Heart left ventricle (tissue), 16 donors: ENCODE measurements around the gene SLFN12L. TPM values are rescaled to one million over a fixed set of nuclear protein-coding genes. Genes with fewer than 3 reads are reported as not detected.

Source experiments
- ATAC-seq, 4 donors: fragments of 200-7000 bp; cut with Tn5 transposase; one replicate each; pipeline ENCODE4 v1.9.1; 2020 to 2022; ENCODE audit warnings: moderate library complexity in 4 of 4, mild to moderate bottlenecking in 3 of 4, moderate number of reproducible peaks in 1 of 4
- DNase-seq, 5 donors: peaks; one replicate each; pipeline ENCODE4 v3.0.0-alpha.2; 2020
- H3K27ac ChIP-seq, 12 donors: fragments of 200-600 bp; sonication (generic) in 4 of 12; one replicate each; pipeline versions ENCODE4 v1.5.0 to v1.8.0; 2016 to 2022; ENCODE audit warnings: mild to moderate bottlenecking in 2 of 12
- H3K27me3 ChIP-seq, 9 donors: fragments of 200-600 bp; sonication (generic) in 2 of 9; one replicate each; pipeline versions ENCODE4 v1.5.1 to v1.8.0; 2016 to 2022; ENCODE audit warnings: mild to moderate bottlenecking in 3 of 9
- H3K36me3 ChIP-seq, 9 donors: fragments of 200-600 bp; sonication (generic) in 2 of 9; one replicate each; pipeline versions ENCODE4 v1.5.0 to v1.8.0; 2018 to 2022; ENCODE audit warnings: mild to moderate bottlenecking in 2 of 9
- H3K4me1 ChIP-seq, 12 donors: fragments of 200-600 bp; sonication (generic) in 4 of 12; one replicate each; pipeline versions ENCODE4 v1.5.0 to v1.8.0; 2016 to 2022; ENCODE audit warnings: mild to moderate bottlenecking in 3 of 12
- H3K4me3 ChIP-seq, 12 donors: fragments of 200-600 bp; sonication (generic) in 4 of 12; one replicate each; pipeline versions ENCODE4 v1.5.0 to v1.8.0; 2017 to 2022; ENCODE audit warnings: mild to moderate bottlenecking in 9 of 12, moderate library complexity in 4 of 12
- H3K9me3 ChIP-seq, 12 donors: fragments of 200-600 bp; sonication (generic) in 4 of 12; one replicate each; pipeline versions ENCODE4 v1.5.0 to v1.8.0; 2016 to 2022; ENCODE audit warnings: mild to moderate bottlenecking in 1 of 12
- POLR2A ChIP-seq, 2 donors: fragments of 450-650 bp; IDR thresholded peaks; one replicate each; pipeline ENCODE4 v1.6.1; 2017; ENCODE audit warnings: antibody characterized with exemption in 2 of 2, mild to moderate bottlenecking in 2 of 2, moderate library complexity in 2 of 2
- WGBS, 4 donors: extraction: QIAGEN DNeasy Blood & Tissue Kit in 2 of 4; methylation state at CpG; one replicate each; pipeline versions ENCODE4 v1.1.5 to v1.1.7; 2013 to 2018; 5-methylcytosine and 5-hydroxymethylcytosine counted together
- intact Hi-C, 10 donors: fragments of 100-400 bp; cut with DNase I; formaldehyde crosslinking; loops; one replicate each; pipeline versions ENCODE4 v1.11.1 to v1.14.2; 2022
- polyA plus RNA-seq, 2 donors: library from polyadenylated mRNA; stranded (reverse); fragments of 200-250 nt; gene quantifications; one replicate each; pipeline ENCODE4 v1.2.3, GENCODE V29; 2013
- total RNA-seq, 9 donors: library from RNA; depleted of rRNA in 2 of 9; stranded (reverse); fragments of >200 nt in 2 of 9; fragmentation: NEBNext Ultra II Directional in 3 of 9; extraction: Animal tissue kit (Norgen Biotek cat#: 25700) in 3 of 9; gene quantifications; one replicate each; pipeline versions ENCODE4 v1.1.0 to v1.2.4, GENCODE V29; 2016 to 2023
- TF ChIP-seq, protein P1 (sequence below), 12 donors: fragments of 200-600 bp; sonication (generic) in 4 of 12; IDR thresholded peaks; one replicate each; pipeline versions ENCODE4 v1.5.0 to v1.8.0; 2018 to 2022; ENCODE audit warnings: antibody characterized with exemption in 12 of 12, mild to moderate bottlenecking in 5 of 12
- donor health status: ischemic (EF 13 %, LVEDD 7.1; RV severe dilation, severe dysfunction).
- donor health status: healthy with polysubstance abuse.
- donor health status: DM: no; HTN: yes; CAD: no.
- donor health status: DM: no; HTN: no; CAD: no.
- donor health status: ischemic (EF 25% LVEDD 6.9; RV normal size, moderate dysfunction).
- donor health status: ischemic (EF 25% LVEDD 5.7; RV mildly dilated, moderate dysfunction).
- donor health status: healthy.
- donor health status: DM: yes; HTN: yes; CAD: no.
- donor health status: ischemic (EF 35%, LVEDD 5.7; RV mildly dilated, moderate dysfunction).
- donor health status: nonischemic (EF 11% LVEDD 7.7; RV severe dilation, severe dysfunction).
- donor health status: DM: yes; HTN: yes; CAD: no.
- donor health status: PGD.
- donor health status: ischemic (EF 29% LVEDD 5.4; RV normal size, mild dysfunction).
- donor health status: nonischemic (EF 23%, LVEDD 6.1; RV moderate dilation, normal function).

SLFN12L gene
- total and polyA plus RNA-seq, 11 donors, result 0.14 to 7.3 (median 0.60) TPM

DNA sequence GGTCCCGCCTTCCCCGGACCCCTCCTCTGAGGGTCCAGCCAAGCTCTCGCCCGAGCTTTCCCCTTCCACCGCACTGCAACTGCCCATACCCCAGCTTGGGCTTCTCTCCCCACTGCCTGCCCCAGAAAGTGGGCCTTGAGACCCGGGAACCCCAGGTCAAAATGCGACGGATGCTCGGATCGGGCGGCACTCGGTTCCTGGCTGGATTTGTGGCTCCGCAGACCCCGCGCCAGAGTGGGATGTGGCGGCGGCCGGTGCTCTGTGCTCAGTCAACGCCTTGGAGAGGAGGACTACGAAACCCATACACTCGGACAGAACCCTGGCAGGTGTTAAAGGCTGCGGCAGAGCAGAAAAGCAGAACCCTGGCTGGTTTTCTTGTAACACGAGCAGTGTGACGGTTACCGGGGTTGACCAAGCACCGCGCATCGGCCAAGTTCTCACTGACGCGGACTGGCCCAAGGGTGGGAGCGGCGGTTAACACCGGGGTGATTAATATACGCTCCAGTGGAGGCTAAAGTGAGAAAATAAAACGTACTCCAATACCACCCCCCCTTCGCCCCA, 88.0 kb downstream of the SLFN12L start:
- intact Hi-C loops, result loop anchor here in 2 of 10 donors (5.0 to 10.0 kb wide), 2 partner anchors 77 to 135 kb away; partner anchors contain the start of gene SLFN11 (in 1 of the 2)
- no peaks in the 10 kb centered on the region for H3K36me3 ChIP-seq

DNA sequence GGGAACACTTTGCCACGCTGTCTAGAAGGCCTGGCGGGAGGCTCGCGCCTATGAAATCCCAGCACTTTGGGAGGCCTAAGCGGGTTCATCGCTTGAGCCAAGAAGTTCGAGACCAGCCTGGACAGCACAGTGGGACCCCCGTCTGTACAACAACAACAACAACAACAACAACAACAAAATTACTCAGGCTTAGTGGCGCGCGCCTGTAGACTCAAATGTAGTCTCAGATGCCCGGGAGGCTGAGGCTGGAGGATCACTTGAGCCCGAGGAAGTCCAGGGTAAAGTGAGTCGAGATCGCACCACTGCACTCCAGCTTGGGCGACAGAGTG, 88.6 kb downstream of the SLFN12L start:
- intact Hi-C loops, result loop anchor here in 2 of 10 donors (5.0 to 10.0 kb wide), 2 partner anchors 77 to 134 kb away; partner anchors contain the start of gene SLFN11 (in 1 of the 2)
- WGBS, 4 donors, result 28 to 37% (median 32%) methylated on average over 8 to 16 of the region's 16 CpGs
- TF ChIP-seq POLR2A (IDR thresholded peaks at IDR 0.05), result no peak
- TF ChIP-seq, protein P1, sequence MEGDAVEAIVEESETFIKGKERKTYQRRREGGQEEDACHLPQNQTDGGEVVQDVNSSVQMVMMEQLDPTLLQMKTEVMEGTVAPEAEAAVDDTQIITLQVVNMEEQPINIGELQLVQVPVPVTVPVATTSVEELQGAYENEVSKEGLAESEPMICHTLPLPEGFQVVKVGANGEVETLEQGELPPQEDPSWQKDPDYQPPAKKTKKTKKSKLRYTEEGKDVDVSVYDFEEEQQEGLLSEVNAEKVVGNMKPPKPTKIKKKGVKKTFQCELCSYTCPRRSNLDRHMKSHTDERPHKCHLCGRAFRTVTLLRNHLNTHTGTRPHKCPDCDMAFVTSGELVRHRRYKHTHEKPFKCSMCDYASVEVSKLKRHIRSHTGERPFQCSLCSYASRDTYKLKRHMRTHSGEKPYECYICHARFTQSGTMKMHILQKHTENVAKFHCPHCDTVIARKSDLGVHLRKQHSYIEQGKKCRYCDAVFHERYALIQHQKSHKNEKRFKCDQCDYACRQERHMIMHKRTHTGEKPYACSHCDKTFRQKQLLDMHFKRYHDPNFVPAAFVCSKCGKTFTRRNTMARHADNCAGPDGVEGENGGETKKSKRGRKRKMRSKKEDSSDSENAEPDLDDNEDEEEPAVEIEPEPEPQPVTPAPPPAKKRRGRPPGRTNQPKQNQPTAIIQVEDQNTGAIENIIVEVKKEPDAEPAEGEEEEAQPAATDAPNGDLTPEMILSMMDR (IDR thresholded peaks at IDR 0.05), result no peak
- peaks cover 0 to 24% (median 6%) of the 10 kb centered on the region in 12 donors for H3K4me1 ChIP-seq
- peak overlapping the region in 5 of 12 donors; percentile 62 to 86 (median 75) for H3K27ac ChIP-seq
- no peaks in the 10 kb centered on the region for H3K36me3 ChIP-seq
- peak in 1 of 4 donors; percentile 10 for ATAC-seq
- no peaks in the 10 kb centered on the region for H3K9me3 ChIP-seq
- peaks cover 0 to 30% (median 6%) of the 10 kb centered on the region in 9 donors for H3K27me3 ChIP-seq
- DNase-seq, result no peak
- H3K4me3 ChIP-seq, result peak overlapping the region in 11 of 12 donors; percentile 1 to 79 (median 57)

More for the DNA sequence above, 88.0 kb downstream of the SLFN12L start:
- no peaks in the 10 kb centered on the region for H3K9me3 ChIP-seq
- peaks cover 0 to 30% (median 6%) of the 10 kb centered on the region in 9 donors for H3K27me3 ChIP-seq
- H3K27ac ChIP-seq, result peak overlapping the region in 5 of 12 donors; percentile 14 to 75 (median 20)
- WGBS, 4 donors, result 22 to 41% (median 27%) methylated on average over 36 of the region's 36 CpGs
- DNase-seq (peak; percentile 21 to 57 (median 34)), ATAC-seq (peak in 3 of 4 donors; percentile 41 to 53 (median 49))
- TF ChIP-seq, protein P1 (IDR thresholded peaks at IDR 0.05), result no peak
- no peak for TF ChIP-seq POLR2A (IDR thresholded peaks at IDR 0.05)
- H3K4me1 ChIP-seq, result peaks cover 0 to 24% (median 6%) of the 10 kb centered on the region in 12 donors
- peak overlapping the region in 9 of 12 donors; percentile 27 to 79 (median 60) for H3K4me3 ChIP-seq

DNA sequence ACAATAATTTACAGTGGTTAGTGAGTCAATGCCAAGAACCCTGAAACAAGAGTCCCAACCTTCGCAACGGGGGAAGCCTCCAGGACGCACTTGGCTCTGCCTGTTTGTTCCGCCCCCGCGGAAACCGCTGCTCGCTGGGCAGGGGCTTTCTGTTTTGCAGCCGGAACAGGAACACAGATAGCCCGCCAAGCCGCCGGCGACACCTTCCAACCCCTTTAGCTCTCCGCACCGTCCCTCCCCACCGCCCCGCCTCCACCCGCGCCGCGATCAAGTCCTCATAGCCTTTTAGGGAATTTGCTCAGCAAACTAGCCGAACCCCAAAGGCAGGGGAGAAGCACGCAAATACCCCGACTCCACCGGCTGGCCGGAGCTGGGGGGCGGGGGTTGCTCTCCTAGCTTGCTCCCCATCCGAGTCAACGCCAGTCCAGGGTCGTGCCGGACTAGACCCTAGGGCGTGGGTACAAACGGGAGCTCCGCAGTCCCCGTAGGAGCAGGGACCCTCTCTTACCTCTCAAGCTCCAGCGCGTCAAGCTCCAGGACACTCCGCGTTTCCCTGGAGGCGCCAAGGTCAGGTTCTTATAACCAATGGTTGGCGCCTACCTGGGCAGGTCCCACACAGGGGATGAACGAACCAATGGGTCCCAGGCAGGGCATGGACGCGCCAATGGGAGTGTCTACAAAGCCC, 89.1 kb downstream of the SLFN12L start, which contains the start of gene SLFN13:
SLFN13 (minus strand) TSS at position 553 of the 685 bp plus-strand sequence. CDS start 3,086 bp downstream, outside the sequence.
- Histone ChIP-seq H3K27me3 (peaks cover 0 to 30% (median 6%) of the 10 kb centered on the region in 9 donors), H3K36me3 (no peaks in the 10 kb centered on the region), H3K27ac (peak within 1 kb of the TSS in 11 of 12 donors; percentile 35 to 86 (median 65)), H3K4me1 (peaks cover 0 to 24% (median 6%) of the 10 kb centered on the region in 12 donors), H3K9me3 (no peaks in the 10 kb centered on the region), H3K4me3 (peak within 1 kb of the TSS; percentile 1 to 79 (median 57))
- no peak for TF ChIP-seq POLR2A (IDR thresholded peaks at IDR 0.05)
- TF ChIP-seq, protein P1 (IDR thresholded peaks at IDR 0.05), result no peak
- intact Hi-C loops, result loop anchor here in 2 of 10 donors (5.0 to 10.0 kb wide), 2 partner anchors 76 to 134 kb away; partner anchors contain the start of gene SLFN11 (in 1 of the 2)
- DNase-seq (peak; percentile 87 to 91 (median 88)), ATAC-seq (peak; percentile 80 to 95 (median 91))
- WGBS, 4 donors, result 2 to 10% (median 4%) methylated on average over 19 to 44 of the region's 44 CpGs
